ENCODE measurements around the gene COL18A1. TPM values are rescaled to one million over a fixed set of nuclear protein-coding genes. Genes with fewer than 3 reads are reported as not detected.

The COL18A1 gene
- total and polyA plus RNA-seq, 9 of the 15 experiments (the other 6 are each of a cell fraction or from before 2014, with no cell fraction given), result 0.14 to 16.4 (median 2.0) TPM

- TF ChIP-seq, protein P1, sequence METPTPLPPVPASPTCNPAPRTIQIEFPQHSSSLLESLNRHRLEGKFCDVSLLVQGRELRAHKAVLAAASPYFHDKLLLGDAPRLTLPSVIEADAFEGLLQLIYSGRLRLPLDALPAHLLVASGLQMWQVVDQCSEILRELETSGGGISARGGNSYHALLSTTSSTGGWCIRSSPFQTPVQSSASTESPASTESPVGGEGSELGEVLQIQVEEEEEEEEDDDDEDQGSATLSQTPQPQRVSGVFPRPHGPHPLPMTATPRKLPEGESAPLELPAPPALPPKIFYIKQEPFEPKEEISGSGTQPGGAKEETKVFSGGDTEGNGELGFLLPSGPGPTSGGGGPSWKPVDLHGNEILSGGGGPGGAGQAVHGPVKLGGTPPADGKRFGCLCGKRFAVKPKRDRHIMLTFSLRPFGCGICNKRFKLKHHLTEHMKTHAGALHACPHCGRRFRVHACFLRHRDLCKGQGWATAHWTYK (CRISPR knock-in tag; IDR thresholded peaks at IDR 0.05), result no peak
- TF ChIP-seq FOXJ3 (CRISPR knock-in tag; IDR thresholded peaks at IDR 0.05) (no peak), MAX (CRISPR knock-in tag; IDR thresholded peaks at IDR 0.05) (no peak), SIX5 (IDR thresholded peaks at IDR 0.05; ENCODE audit: borderline replicate concordance in 1 of 2, insufficient read depth in 1 of 2, low read depth in 1 of 2, low read length in 2 of 2) (no peak), KLF16 (IDR thresholded peaks at IDR 0.05) (no peak), ZEB2 (IDR thresholded peaks at IDR 0.05) (0 out of 2 replicates have a peak, but pooled peaks have one; percentile 52), ZNF707 (CRISPR knock-in tag; conservative IDR thresholded peaks at IDR 0.05) (no peak), OTX1 (CRISPR knock-in tag; IDR thresholded peaks at IDR 0.05) (no peak), PHB (CRISPR knock-in tag; IDR thresholded peaks at IDR 0.05) (no peak), GABPB1 (CRISPR knock-in tag; IDR thresholded peaks at IDR 0.05) (no peak), GTF3C2 (IDR thresholded peaks at IDR 0.05; ENCODE audit: borderline replicate concordance, extremely low read depth, insufficient read length) (no peak), SRSF3 (IDR thresholded peaks at IDR 0.05; ENCODE audit: insufficient read depth, low read length) (no peak), ZNF668 (CRISPR knock-in tag; IDR thresholded peaks at IDR 0.05) (no peak)
- TF ChIP-seq, protein P2, sequence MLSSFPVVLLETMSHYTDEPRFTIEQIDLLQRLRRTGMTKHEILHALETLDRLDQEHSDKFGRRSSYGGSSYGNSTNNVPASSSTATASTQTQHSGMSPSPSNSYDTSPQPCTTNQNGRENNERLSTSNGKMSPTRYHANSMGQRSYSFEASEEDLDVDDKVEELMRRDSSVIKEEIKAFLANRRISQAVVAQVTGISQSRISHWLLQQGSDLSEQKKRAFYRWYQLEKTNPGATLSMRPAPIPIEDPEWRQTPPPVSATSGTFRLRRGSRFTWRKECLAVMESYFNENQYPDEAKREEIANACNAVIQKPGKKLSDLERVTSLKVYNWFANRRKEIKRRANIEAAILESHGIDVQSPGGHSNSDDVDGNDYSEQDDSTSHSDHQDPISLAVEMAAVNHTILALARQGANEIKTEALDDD (IDR thresholded peaks at IDR 0.05), result no peak
- TF ChIP-seq, protein P3, sequence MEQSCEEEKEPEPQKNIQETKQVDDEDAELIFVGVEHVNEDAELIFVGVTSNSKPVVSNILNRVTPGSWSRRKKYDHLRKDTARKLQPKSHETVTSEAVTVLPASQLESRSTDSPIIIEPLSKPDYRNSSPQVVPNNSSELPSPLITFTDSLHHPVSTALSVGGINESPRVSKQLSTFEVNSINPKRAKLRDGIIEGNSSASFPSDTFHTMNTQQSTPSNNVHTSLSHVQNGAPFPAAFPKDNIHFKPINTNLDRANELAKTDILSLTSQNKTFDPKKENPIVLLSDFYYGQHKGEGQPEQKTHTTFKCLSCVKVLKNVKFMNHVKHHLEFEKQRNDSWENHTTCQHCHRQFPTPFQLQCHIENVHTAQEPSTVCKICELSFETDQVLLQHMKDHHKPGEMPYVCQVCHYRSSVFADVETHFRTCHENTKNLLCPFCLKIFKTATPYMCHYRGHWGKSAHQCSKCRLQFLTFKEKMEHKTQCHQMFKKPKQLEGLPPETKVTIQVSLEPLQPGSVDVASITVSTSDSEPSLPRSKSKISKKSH (CRISPR knock-in tag; IDR thresholded peaks at IDR 0.05), result no peak
Measured at GRCh38 chr21:45401054-45401518, 3.9 kb upstream of the COL18A1 start (continued).
